Mucosa of descending colon (tissue), 3 donors: ENCODE data around the gene C1QA. TPM values are rescaled to one million over a fixed set of nuclear protein-coding genes. Genes with fewer than 3 reads are reported as not detected.
"Not testable (repeated sequence)": the region's sequence is repeated elsewhere in the genome, so short reads cannot be mapped to it uniquely, and the experiment has no call there.

Experiments
- ATAC-seq: fragments of 200-7000 bp; cut with Tn5 transposase; one replicate; pipeline ENCODE4 v1.9.1; 2020; ENCODE audit warnings: mild to moderate bottlenecking, moderate library complexity
- DNase-seq, 3 donors: peaks; one replicate each; pipeline ENCODE4 v3.0.0-alpha.2; 2020
- H3K36me3 ChIP-seq: fragments of 200-600 bp; one replicate; pipeline ENCODE4 v1.8.0; 2021; ENCODE audit warnings: low read depth, mild to moderate bottlenecking
- H3K4me1 ChIP-seq: fragments of 200-600 bp; one replicate; pipeline ENCODE4 v1.8.0; 2021; ENCODE audit warnings: low read depth, mild to moderate bottlenecking
- H3K4me3 ChIP-seq: fragments of 200-600 bp; one replicate; pipeline ENCODE4 v1.8.0; 2021; ENCODE audit warnings: mild to moderate bottlenecking
- H3K9me3 ChIP-seq: fragments of 200-600 bp; one replicate; pipeline ENCODE4 v1.8.0; 2021; ENCODE audit warnings: mild to moderate bottlenecking
- CTCF ChIP-seq: fragments of 200-600 bp; IDR thresholded peaks from one replicate; pipeline ENCODE4 v1.8.0; 2022; ENCODE audit warnings: antibody characterized with exemption, mild to moderate bottlenecking
- intact Hi-C, 2 donors: fragments of 100-400 bp; cut with DNase I in 1 of 2; cut with micrococcal nuclease in 1 of 2; formaldehyde crosslinking; loops; one replicate each; pipeline versions ENCODE4 v1.11.0 to v1.11.1; 2022; cut with DNase I, micrococcal nuclease
- total RNA-seq, 3 donors: library from RNA; stranded (reverse); fragmentation: NEBNext Ultra II Directional in 2 of 3; extraction: Animal tissue kit (Norgen Biotek cat#: 25700) in 2 of 3; gene quantifications; one replicate each; pipeline versions ENCODE4 v1.2.1 to v1.2.4, GENCODE V29; 2021 to 2023
- donor health status: DM: no; HTN: no; CAD: no; lungs with moderate emphysema.
- donor health status: DM: no; HTN: no; CAD: no.
- donor health status: DM: no; HTN: yes; CAD: no.

Gene C1QA
- total RNA-seq, 3 donors from 2014 or later: 30.1 to 167 (median 134) TPM

GRCh38 chr1:22674410-22674749 is 38.0 kb downstream of the C1QA start:
- DNase-seq: no peak
- Histone ChIP-seq H3K4me3 (no peak overlapping the region), H3K4me1 (no peaks in the 10 kb centered on the region), H3K36me3 (no peaks in the 10 kb centered on the region), H3K9me3 (no peaks in the 10 kb centered on the region)
- intact Hi-C loops: no loop called here
- no peak for ATAC-seq
- no peak for TF ChIP-seq CTCF

- H3K36me3 ChIP-seq, DNase-seq, H3K9me3 ChIP-seq, intact Hi-C loops, H3K4me1 ChIP-seq, H3K4me3 ChIP-seq, ATAC-seq: not testable (repeated sequence)
Measured at GRCh38 chr1:22676151-22676550, 39.7 kb downstream of the C1QA start.

- no peaks in the 10 kb centered on the region for H3K36me3 ChIP-seq
- H3K4me1 ChIP-seq: no peaks in the 10 kb centered on the region
- DNase-seq: peak in 1 of 3 donors; percentile 51
- no peak for TF ChIP-seq CTCF
- H3K9me3 ChIP-seq: no peaks in the 10 kb centered on the region
- peak; percentile 54 for ATAC-seq
- intact Hi-C loops: no loop called here
- no peak overlapping the region for H3K4me3 ChIP-seq
Measured at GRCh38 chr1:22676916-22677583, 40.6 kb downstream of the C1QA start.

- TF ChIP-seq CTCF: no peak
- no peaks in the 10 kb centered on the region for H3K4me1 ChIP-seq
- H3K36me3 ChIP-seq: no peaks in the 10 kb centered on the region
- no peaks in the 10 kb centered on the region for H3K9me3 ChIP-seq
- DNase-seq: no peak
- H3K4me3 ChIP-seq: no peak overlapping the region
- no peak for ATAC-seq
- intact Hi-C loops: no loop called here
Measured at GRCh38 chr1:22677931-22678896, 41.8 kb downstream of the C1QA start.

GRCh38 chr1:22680726-22681125 is 44.3 kb downstream of the C1QA start:
- ATAC-seq (peak; percentile 79), DNase-seq (peak; percentile 72 to 76 (median 72))
- no peak for TF ChIP-seq CTCF
- Histone ChIP-seq H3K4me3 (no peak overlapping the region), H3K4me1 (no peaks in the 10 kb centered on the region), H3K9me3 (no peaks in the 10 kb centered on the region), H3K36me3 (no peaks in the 10 kb centered on the region)
- intact Hi-C loops: no loop called here
